ENCODE measurements around the gene KIF23. TPM values are rescaled to one million over a fixed set of nuclear protein-coding genes. Genes with fewer than 3 reads are reported as not detected.
"Not testable (repeated sequence)": the region's sequence is repeated elsewhere in the genome, so short reads cannot be mapped to it uniquely, and the experiment has no call there.

KIF23 gene
- total and polyA plus RNA-seq, 2 experiments from 2014 or later = 52.9 to 103 TPM

- TF ChIP-seq, protein P1, sequence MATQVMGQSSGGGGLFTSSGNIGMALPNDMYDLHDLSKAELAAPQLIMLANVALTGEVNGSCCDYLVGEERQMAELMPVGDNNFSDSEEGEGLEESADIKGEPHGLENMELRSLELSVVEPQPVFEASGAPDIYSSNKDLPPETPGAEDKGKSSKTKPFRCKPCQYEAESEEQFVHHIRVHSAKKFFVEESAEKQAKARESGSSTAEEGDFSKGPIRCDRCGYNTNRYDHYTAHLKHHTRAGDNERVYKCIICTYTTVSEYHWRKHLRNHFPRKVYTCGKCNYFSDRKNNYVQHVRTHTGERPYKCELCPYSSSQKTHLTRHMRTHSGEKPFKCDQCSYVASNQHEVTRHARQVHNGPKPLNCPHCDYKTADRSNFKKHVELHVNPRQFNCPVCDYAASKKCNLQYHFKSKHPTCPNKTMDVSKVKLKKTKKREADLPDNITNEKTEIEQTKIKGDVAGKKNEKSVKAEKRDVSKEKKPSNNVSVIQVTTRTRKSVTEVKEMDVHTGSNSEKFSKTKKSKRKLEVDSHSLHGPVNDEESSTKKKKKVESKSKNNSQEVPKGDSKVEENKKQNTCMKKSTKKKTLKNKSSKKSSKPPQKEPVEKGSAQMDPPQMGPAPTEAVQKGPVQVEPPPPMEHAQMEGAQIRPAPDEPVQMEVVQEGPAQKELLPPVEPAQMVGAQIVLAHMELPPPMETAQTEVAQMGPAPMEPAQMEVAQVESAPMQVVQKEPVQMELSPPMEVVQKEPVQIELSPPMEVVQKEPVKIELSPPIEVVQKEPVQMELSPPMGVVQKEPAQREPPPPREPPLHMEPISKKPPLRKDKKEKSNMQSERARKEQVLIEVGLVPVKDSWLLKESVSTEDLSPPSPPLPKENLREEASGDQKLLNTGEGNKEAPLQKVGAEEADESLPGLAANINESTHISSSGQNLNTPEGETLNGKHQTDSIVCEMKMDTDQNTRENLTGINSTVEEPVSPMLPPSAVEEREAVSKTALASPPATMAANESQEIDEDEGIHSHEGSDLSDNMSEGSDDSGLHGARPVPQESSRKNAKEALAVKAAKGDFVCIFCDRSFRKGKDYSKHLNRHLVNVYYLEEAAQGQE (IDR thresholded peaks at IDR 0.05; ENCODE audit: unreplicated experiment) = no peak
- TF ChIP-seq POLR2AphosphoS5 (IDR thresholded peaks at IDR 0.05; ENCODE audit: low read depth) (no peak), NANOG (IDR thresholded peaks at IDR 0.05; ENCODE audit: borderline replicate concordance) (no peak), JUNB (IDR thresholded peaks at IDR 0.05; ENCODE audit: unreplicated experiment) (no peak), ZNF114 (CRISPR knock-in tag; IDR thresholded peaks at IDR 0.05) (no peak), EZH2phosphoT487 (IDR thresholded peaks at IDR 0.05; ENCODE audit: unreplicated experiment) (no peak)
- TF ChIP-seq, protein P2, sequence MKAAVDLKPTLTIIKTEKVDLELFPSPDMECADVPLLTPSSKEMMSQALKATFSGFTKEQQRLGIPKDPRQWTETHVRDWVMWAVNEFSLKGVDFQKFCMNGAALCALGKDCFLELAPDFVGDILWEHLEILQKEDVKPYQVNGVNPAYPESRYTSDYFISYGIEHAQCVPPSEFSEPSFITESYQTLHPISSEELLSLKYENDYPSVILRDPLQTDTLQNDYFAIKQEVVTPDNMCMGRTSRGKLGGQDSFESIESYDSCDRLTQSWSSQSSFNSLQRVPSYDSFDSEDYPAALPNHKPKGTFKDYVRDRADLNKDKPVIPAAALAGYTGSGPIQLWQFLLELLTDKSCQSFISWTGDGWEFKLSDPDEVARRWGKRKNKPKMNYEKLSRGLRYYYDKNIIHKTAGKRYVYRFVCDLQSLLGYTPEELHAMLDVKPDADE (IDR thresholded peaks at IDR 0.05) = no peak
- TF ChIP-seq, protein P3, sequence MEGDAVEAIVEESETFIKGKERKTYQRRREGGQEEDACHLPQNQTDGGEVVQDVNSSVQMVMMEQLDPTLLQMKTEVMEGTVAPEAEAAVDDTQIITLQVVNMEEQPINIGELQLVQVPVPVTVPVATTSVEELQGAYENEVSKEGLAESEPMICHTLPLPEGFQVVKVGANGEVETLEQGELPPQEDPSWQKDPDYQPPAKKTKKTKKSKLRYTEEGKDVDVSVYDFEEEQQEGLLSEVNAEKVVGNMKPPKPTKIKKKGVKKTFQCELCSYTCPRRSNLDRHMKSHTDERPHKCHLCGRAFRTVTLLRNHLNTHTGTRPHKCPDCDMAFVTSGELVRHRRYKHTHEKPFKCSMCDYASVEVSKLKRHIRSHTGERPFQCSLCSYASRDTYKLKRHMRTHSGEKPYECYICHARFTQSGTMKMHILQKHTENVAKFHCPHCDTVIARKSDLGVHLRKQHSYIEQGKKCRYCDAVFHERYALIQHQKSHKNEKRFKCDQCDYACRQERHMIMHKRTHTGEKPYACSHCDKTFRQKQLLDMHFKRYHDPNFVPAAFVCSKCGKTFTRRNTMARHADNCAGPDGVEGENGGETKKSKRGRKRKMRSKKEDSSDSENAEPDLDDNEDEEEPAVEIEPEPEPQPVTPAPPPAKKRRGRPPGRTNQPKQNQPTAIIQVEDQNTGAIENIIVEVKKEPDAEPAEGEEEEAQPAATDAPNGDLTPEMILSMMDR (conservative IDR thresholded peaks at IDR 0.05; ENCODE audit: low read depth in 2 of 2) = no peak
Observed at GRCh38 chr15:69446953-69447352, 32.8 kb downstream of the KIF23 start (continued).

GRCh38 chr15:69450221-69450620 is 36.1 kb downstream of the KIF23 start:
- not testable (repeated sequence) for H3K27ac Mint-ChIP-seq; H2AFZ ChIP-seq; ATAC-seq; H3K4me3 Mint-ChIP-seq; H3K27me3 ChIP-seq (ENCODE audit: insufficient read depth); DNase-seq (ENCODE audit: low spot score); H3K27ac ChIP-seq (ENCODE audit: low read depth); H3K4me2 ChIP-seq; H3K27me3 Mint-ChIP-seq (ENCODE audit: insufficient read depth, low read depth, poor library complexity); H3K9me2 ChIP-seq (ENCODE audit: insufficient read depth); H3K4me3 ChIP-seq
- Histone ChIP-seq H3K36me3 (ENCODE audit: insufficient read depth) (peaks cover 60% of the 10 kb centered on the region), H3K79me2 (replicated peaks; ENCODE audit: insufficient read depth) (peaks cover 30% of the 10 kb centered on the region), H4K20me1 (replicated peaks; ENCODE audit: insufficient read depth) (peaks cover 23% of the 10 kb centered on the region), H3K4me1 (ENCODE audit: insufficient read depth) (peaks cover 16% of the 10 kb centered on the region), H3F3A (replicated peaks; ENCODE audit: low read depth) (peaks cover 21% of the 10 kb centered on the region)
- Mint-ChIP-seq H3K9me3 (peaks cover 14% of the 10 kb centered on the region; the same call in 2 of the 3 replicates), H3K36me3 (ENCODE audit: low read depth) (peaks cover 63% of the 10 kb centered on the region), H3K4me1 (peaks cover 12% of the 10 kb centered on the region; the same call in 2 of the 3 replicates)

Measured in GM23338 (cell line).